Small intestine (tissue), 7 donors: ENCODE data around the gene GRAMD1B. TPM values are rescaled to one million over a fixed set of nuclear protein-coding genes. Genes with fewer than 3 reads are reported as not detected.

Experiments
- DNase-seq, 2 donors: peaks; one replicate each; pipeline versions ENCODE4 v3.0.0 to v3.0.0-alpha.2; 2013
- FAIRE-seq: peaks from 2 replicates; lab custom pipeline; 2012; peaks lifted over from hg19 to GRCh38; lab: Jason Lieb, UNC
- H3K27ac ChIP-seq, 3 donors: one replicate each; pipeline ENCODE4 v1.5.1; 2013; ENCODE audit warnings: low read length in 2 of 3, mild to moderate bottlenecking in 2 of 3, control low read depth in 1 of 3, inconsistent platforms in 1 of 3, low read depth in 1 of 3, moderate library complexity in 1 of 3
- H3K27me3 ChIP-seq, 3 donors: one replicate each; pipeline ENCODE4 v1.6.1; 2013; ENCODE audit warnings: low read length in 3 of 3, inconsistent platforms in 1 of 3; ENCODE audit not compliant: control insufficient read depth in 3 of 3, insufficient read depth in 3 of 3
- H3K36me3 ChIP-seq, 3 donors: one replicate each; pipeline ENCODE4 v1.6.1; 2013; ENCODE audit warnings: low read length in 3 of 3, inconsistent platforms in 1 of 3, low read depth in 1 of 3, mild to moderate bottlenecking in 1 of 3, moderate library complexity in 1 of 3; ENCODE audit not compliant: control insufficient read depth in 3 of 3, insufficient read depth in 2 of 3
- H3K4me1 ChIP-seq, 3 donors: one replicate each; pipeline ENCODE4 v1.6.1; 2013; ENCODE audit warnings: low read length in 2 of 3, inconsistent platforms in 1 of 3, low read depth in 1 of 3, mild to moderate bottlenecking in 1 of 3, moderate library complexity in 1 of 3; ENCODE audit not compliant: control insufficient read depth in 3 of 3, insufficient read depth in 2 of 3
- H3K4me3 ChIP-seq, 3 donors: one replicate each; pipeline ENCODE4 v1.5.1; 2013; ENCODE audit warnings: low read length in 3 of 3, control low read depth in 1 of 3, inconsistent platforms in 1 of 3, low read depth in 1 of 3, mild to moderate bottlenecking in 1 of 3, moderate library complexity in 1 of 3
- H3K9me3 ChIP-seq, 2 donors: one replicate each; pipeline ENCODE4 v1.6.1; 2013; ENCODE audit warnings: low read depth in 1 of 2, low read length in 1 of 2; ENCODE audit not compliant: control insufficient read depth in 2 of 2, insufficient read depth in 1 of 2
- WGBS, 3 donors: extraction: QIAGEN DNeasy Blood & Tissue Kit; methylation state at CpG; one replicate each; pipeline ENCODE4 v1.1.7; 2013; 5-methylcytosine and 5-hydroxymethylcytosine counted together
- polyA plus RNA-seq, 4 donors: library from polyadenylated mRNA; stranded (reverse) in 3 of 4; unstranded in 1 of 4; fragments of 200-250 nt in 3 of 4; fragments of 120-200 nt in 1 of 4; gene quantifications; one replicate each; pipeline versions ENCODE4 v1.2.1 to v1.2.3, GENCODE V29; 2013
- donor health status: healthy with polysubstance abuse.
- donor health status: control.
- donor health status: control.
- donor health status: Bipolar disorder and iron deficiency.
- donor health status: healthy.

The GRAMD1B gene
- polyA plus RNA-seq, 4 donors, result 37.8 to 75.6 (median 57.7) TPM

GRCh38 chr11:123549926-123550917 lies 120.2 kb downstream of the GRAMD1B start:
- Histone ChIP-seq H3K4me3 (no peak overlapping the region), H3K27me3 (no peaks in the 10 kb centered on the region), H3K36me3 (peaks cover 0 to 6% (median 0%) of the 10 kb centered on the region in 3 donors), H3K9me3 (peaks cover 0 to 4% of the 10 kb centered on the region in 2 donors), H3K4me1 (no peaks in the 10 kb centered on the region), H3K27ac (no peak overlapping the region)
- DNase-seq (no peak), FAIRE-seq (no peak)
- WGBS, 3 donors, result 81 to 90% (median 81%) methylated on average over 16 of the region's 16 CpGs

DNA sequence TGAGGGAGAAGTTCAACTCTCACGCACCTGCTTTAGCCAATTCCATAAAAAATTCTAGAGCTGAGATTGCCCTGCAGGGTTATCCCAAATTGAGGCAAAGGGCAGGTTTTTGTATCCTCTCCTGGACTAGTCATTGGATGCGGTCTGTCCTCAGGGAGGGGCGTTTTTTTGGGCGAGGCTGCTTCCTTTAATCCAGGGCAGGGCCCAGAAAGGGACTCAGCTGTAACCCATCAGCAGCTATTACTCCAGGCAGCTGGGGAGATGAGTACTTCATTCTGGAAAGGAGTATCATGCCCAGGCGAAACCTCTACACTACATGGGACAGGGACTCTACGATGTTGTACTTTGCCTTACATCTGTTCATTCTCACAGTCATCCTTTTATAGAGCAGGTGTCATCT lies 121.0 kb downstream of the GRAMD1B start:
- Histone ChIP-seq H3K4me1 (no peaks in the 10 kb centered on the region), H3K4me3 (no peak overlapping the region), H3K36me3 (peaks cover 0 to 2% (median 0%) of the 10 kb centered on the region in 3 donors), H3K27ac (no peak overlapping the region), H3K27me3 (no peaks in the 10 kb centered on the region), H3K9me3 (peaks cover 0 to 4% of the 10 kb centered on the region in 2 donors)
- FAIRE-seq (no peak), DNase-seq (no peak)
- WGBS, 3 donors, result 79 to 86% (median 86%) methylated on average over 6 of the region's 6 CpGs

- WGBS, 3 donors, result 91 to 94% (median 92%) methylated on average over 7 of the region's 7 CpGs
- peaks cover 0 to 13% (median 0%) of the 10 kb centered on the region in 3 donors for H3K36me3 ChIP-seq
These were observed 126.6 kb downstream of the GRAMD1B start for GRCh38 chr11:123556633-123557032.

DNA sequence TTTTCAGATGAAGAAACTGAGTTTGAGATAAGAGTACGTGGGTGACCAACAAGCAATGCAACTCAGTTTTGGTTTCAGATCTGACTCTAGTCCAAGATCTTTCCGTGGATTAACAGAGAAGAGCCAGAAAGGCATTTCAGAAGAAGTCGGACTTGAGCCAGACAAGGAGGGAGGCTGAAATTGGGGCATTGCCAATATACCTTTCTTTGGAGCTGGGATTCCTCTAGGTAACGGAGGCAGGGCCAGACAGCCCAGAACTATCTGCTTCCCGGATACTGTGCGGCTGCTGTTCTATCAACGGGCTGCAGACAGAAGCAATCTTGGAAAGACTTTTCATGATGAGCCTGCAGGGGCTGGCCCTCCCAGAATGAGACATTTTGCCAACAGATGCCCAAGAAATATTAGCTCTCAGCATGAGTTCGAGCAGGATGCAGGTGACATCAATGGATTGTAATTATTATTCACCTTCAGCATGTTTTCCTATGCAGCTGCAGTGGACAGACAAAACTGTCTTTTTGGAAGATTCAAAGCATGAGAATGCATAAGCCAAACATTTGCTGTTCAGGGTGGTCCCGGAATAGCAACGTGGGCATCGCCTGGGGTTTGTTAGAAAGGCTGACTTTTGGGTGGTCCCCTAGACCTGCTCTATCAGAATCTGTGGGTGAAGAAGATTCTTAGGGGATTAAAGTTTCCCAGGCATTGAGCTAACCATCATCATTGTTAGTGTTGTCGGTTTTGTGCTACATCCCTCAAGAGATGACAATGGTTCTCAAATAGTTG lies 128.7 kb downstream of the GRAMD1B start:
- H3K9me3 ChIP-seq, result peaks cover 0 to 4% of the 10 kb centered on the region in 2 donors
- H3K27me3 ChIP-seq, result no peaks in the 10 kb centered on the region
- 69 to 77% (median 72%) methylated on average over 12 of the region's 12 CpGs for WGBS, 3 donors
- FAIRE-seq, result no peak
- no peak overlapping the region for H3K27ac ChIP-seq
- H3K4me1 ChIP-seq, result peaks cover 0 to 15% (median 0%) of the 10 kb centered on the region in 3 donors
- no peak for DNase-seq
- no peak overlapping the region for H3K4me3 ChIP-seq
- peaks cover 0 to 20% (median 0%) of the 10 kb centered on the region in 3 donors for H3K36me3 ChIP-seq

More at GRCh38 chr11:123556633-123557032, 126.6 kb downstream of the GRAMD1B start:
- Histone ChIP-seq H3K9me3 (peaks cover 0 to 4% of the 10 kb centered on the region in 2 donors), H3K4me1 (peaks cover 0 to 12% (median 0%) of the 10 kb centered on the region in 3 donors), H3K27me3 (no peaks in the 10 kb centered on the region), H3K4me3 (no peak overlapping the region), H3K27ac (no peak overlapping the region)
- FAIRE-seq (no peak), DNase-seq (no peak)

- no peaks in the 10 kb centered on the region for H3K27me3 ChIP-seq
- H3K36me3 ChIP-seq, result peaks cover 0 to 22% (median 0%) of the 10 kb centered on the region in 3 donors
- peak overlapping the region in 1 of 3 donors; percentile 31 for H3K27ac ChIP-seq
- DNase-seq (no peak), FAIRE-seq (no peak)
- peaks cover 0 to 15% (median 0%) of the 10 kb centered on the region in 3 donors for H3K4me1 ChIP-seq
- WGBS, 3 donors, result 44 to 81% (median 67%) methylated on average over 13 of the region's 13 CpGs
- H3K9me3 ChIP-seq, result peaks cover 0 to 4% of the 10 kb centered on the region in 2 donors
- H3K4me3 ChIP-seq, result peak overlapping the region in 1 of 3 donors; percentile 36
These were observed 129.5 kb downstream of the GRAMD1B start for GRCh38 chr11:123559523-123559955.

DNA sequence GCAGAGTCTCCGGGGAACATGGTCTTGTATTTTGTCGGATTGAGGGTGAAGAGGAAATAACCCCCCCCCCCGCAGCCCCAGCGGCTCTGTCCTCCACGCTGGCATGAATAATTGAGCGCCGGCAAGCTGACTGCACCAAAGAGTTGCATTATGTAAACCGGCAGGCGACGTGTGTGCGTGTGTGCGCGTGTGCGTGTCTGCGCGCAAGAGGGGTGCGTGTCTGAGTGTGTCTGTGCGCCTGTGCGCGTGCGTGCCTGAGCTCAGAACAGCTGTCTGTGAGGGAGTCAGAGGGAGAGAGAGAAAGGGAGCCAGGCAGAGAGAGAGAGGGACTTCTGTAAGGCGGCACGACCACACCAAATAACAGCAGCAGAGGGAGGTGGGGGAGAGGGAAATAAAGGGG lies 129.9 kb downstream of the GRAMD1B start:
- H3K27me3 ChIP-seq, result no peaks in the 10 kb centered on the region
- FAIRE-seq (no peak), DNase-seq (peak in 1 of 2 donors; percentile 55)
- peak overlapping the region in 1 of 3 donors; percentile 31 for H3K27ac ChIP-seq
- H3K36me3 ChIP-seq, result peaks cover 0 to 22% (median 0%) of the 10 kb centered on the region in 3 donors
- H3K9me3 ChIP-seq, result no peaks in the 10 kb centered on the region
- 19 to 58% (median 37%) methylated on average over 23 of the region's 23 CpGs for WGBS, 3 donors
- H3K4me1 ChIP-seq, result peaks cover 0 to 15% (median 0%) of the 10 kb centered on the region in 3 donors
- peak overlapping the region in 1 of 3 donors; percentile 36 for H3K4me3 ChIP-seq

GRCh38 chr11:123561431-123561800 lies 131.3 kb downstream of the GRAMD1B start:
- DNase-seq (no peak), FAIRE-seq (no peak)
- no peaks in the 10 kb centered on the region for H3K9me3 ChIP-seq
- no peak overlapping the region for H3K4me3 ChIP-seq
- no peak overlapping the region for H3K27ac ChIP-seq
- peaks cover 0 to 25% (median 0%) of the 10 kb centered on the region in 3 donors for H3K36me3 ChIP-seq
- peaks cover 0 to 15% (median 0%) of the 10 kb centered on the region in 3 donors for H3K4me1 ChIP-seq
- no peaks in the 10 kb centered on the region for H3K27me3 ChIP-seq
- 85 to 90% (median 86%) methylated on average over 5 of the region's 5 CpGs for WGBS, 3 donors

DNA sequence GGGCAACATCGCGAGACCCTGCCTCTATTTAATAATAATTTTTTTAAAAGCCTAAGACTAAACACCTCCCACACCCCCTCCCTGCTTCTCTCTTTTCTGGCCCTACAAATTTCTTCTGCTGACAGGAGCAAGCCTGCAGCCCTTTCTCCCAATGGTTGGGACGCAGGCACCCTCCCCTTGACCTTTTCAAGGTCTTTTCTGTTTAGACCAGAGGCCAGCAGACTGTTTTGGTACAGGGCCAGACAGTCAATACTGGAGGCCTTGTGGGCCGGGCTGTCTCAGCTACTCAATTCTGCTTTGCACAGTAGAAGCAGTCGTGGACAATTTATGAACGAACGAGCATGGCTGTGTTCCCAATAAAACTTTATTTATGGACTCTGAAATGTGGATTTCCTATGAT lies 132.1 kb downstream of the GRAMD1B start:
- H3K36me3 ChIP-seq, result peaks cover 0 to 26% (median 0%) of the 10 kb centered on the region in 3 donors
- no peaks in the 10 kb centered on the region for H3K27me3 ChIP-seq
- peaks cover 0 to 15% (median 0%) of the 10 kb centered on the region in 3 donors for H3K4me1 ChIP-seq
- H3K4me3 ChIP-seq, result no peak overlapping the region
- FAIRE-seq, result no peak
- H3K27ac ChIP-seq, result no peak overlapping the region
- H3K9me3 ChIP-seq, result no peaks in the 10 kb centered on the region
- no peak for DNase-seq
- WGBS, 3 donors, result 79 to 82% (median 80%) methylated on average over 7 of the region's 7 CpGs
